GM18519 (cell line): ENCODE measurements around the gene RALGDS.
A peak's percentile ranks its signal among the peaks of the same experiment; 100 is the strongest.
"Not testable (repeated sequence)": the region's sequence is repeated elsewhere in the genome, so short reads cannot be mapped to it uniquely, and the experiment has no call there.

ENCODE experiments used
- ATAC-seq: cut with Tn5 transposase; IDR thresholded peaks from one replicate; pipeline ENCODE4 v1.9.1; 2021; ENCODE audit warnings: mild to moderate bottlenecking, moderate library complexity; ENCODE audit not compliant: unreplicated experiment, low FRiP score

Gene RALGDS

GRCh38 chr9:133121198-133121914 lies at the start of gene RALGDS:
Gene RALGDS (minus strand): TSS chr9:133121240. CDS start chr9:133121154, 86 bp downstream.
- peak; percentile 35 for ATAC-seq

- no peak for ATAC-seq
These were observed 49.7 kb upstream of the RALGDS start for GRCh38 chr9:133170716-133171115.

DNA sequence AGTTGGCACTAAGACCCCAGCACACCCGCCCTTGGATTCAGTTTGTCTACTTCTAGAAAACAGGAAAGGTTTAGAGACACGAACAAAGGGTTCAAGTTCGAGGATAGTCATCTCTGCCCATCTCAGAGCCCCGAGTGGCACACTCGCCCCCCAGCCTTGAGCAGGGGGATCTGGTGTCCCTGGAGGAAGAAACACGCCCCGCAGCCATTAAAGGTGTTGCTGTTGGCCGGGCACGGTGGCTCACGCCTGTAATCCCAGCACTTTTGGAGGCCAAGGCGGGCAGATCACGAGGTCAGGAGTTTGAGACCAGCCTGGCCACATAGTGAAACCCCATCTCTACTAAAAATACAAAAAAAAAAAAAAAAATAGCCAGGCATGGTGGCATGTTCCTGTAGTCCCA lies 48.6 kb upstream of the RALGDS start:
- ATAC-seq: not testable (repeated sequence)

DNA sequence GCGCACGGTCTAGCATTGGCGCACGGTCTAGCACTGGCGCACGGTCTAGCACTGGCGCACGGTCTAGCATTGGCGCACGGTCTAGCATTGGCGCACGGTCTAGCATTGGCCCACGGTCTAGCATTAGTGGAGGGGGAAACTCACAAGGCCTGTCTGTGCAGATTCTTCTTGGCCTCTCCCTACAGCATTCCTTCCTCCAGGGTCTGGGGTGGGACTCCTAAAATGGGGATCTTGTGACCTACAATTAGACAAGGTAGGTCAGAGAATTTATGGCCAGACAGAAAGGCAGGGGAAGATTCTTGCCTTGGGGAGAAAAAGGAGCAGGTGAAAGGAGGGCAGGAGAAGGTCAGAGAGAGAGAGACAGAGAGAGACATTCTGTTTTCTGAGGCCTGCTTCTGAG lies 48.1 kb upstream of the RALGDS start:
- ATAC-seq: no peak

GRCh38 chr9:133168432-133168831 lies 47.4 kb upstream of the RALGDS start:
- no peak for ATAC-seq

- no peak for ATAC-seq
These were observed 46.7 kb upstream of the RALGDS start for GRCh38 chr9:133167769-133168168.

DNA sequence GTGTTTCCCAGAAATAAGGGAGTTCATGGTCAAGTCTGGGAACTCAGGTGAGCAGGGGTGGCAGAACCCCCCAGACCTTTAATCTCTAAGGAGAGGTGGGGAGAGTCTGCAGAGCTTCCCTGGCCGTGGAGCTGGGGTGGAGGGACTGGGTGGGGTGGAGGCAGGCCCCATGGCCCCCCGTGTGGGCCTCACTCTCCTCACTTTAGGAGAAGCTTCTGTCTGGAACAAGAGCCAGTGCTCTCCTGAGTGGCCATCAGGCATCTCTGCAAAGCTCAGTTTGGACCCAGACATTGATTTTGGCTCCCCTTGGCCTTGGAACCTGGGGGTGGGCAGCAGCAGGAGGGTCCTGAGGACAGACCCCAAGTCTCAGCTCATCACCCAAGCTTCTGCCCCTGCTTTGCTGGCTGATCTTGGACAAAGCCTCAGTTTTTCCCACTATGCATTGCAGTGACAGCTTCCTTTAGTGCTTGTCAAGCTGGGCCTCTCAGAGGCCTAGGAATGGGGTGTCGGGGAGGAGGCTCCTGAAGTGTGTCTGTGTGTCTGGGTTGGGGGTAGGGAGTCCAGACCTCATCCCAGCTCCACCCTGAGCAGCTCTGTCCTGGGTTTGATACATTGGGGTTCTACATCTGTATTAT lies 46.2 kb upstream of the RALGDS start:
- ATAC-seq: no peak

- ATAC-seq: no peak
These were observed 45.4 kb upstream of the RALGDS start for GRCh38 chr9:133166392-133166791.

DNA sequence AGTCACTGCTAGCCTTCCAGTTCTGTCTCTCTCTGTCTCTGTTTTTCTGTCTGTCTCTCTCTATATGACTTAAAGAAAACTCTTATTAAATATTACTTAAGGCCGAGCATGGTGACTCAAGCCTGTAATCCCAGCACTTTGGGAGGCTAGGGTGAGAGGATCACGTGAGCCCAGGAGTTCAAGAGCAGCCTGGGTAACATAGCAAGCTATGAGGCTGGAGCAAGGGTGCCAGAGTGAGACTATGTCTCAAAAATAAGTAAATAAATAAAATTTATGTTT lies 44.4 kb upstream of the RALGDS start:
- ATAC-seq: no peak

- no peak for ATAC-seq
These were observed 43.2 kb upstream of the RALGDS start for GRCh38 chr9:133164191-133164590.

DNA sequence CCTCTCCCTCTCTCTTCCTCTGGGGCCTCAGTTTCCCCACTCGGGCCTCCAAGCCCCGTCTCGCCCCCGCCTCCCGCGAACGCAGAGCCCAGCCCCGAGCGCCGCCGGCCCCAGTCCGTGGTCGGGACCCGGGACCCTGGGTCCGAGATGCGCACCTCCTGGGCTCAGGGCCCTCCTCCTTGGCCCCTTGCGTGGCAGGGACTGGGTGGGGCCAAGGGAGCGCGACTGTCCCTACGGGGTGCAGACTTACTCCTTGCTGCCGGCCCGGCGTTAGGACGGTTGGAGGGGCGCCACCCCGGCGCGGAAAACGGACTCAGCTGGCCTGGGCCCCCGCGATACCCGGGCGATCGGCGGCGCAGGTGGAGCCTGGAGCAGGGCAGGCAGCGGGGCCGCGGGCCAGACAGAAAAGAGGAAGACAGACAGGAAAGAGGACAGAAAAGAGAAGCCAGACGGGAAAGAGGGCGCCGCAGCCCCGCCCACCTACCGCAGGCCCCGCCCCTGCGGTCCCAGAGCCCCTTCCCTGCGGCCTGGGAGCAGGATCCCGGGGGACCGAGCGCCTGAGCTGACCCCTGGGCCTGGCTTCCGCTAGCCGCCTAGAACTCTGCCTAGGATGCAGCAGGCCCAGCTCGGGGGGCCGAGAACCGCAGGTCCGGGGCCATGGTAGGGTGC lies 42.6 kb upstream of the RALGDS start, which contains the start of gene GBGT1:
Gene GBGT1, minus strand, starts transcription at position 411 of the 669 bp plus-strand sequence. CDS start 1,502 bp downstream, outside the sequence.
- no peak for ATAC-seq

GRCh38 chr9:133162861-133163503 lies 41.9 kb upstream of the RALGDS start:
- ATAC-seq: no peak

DNA sequence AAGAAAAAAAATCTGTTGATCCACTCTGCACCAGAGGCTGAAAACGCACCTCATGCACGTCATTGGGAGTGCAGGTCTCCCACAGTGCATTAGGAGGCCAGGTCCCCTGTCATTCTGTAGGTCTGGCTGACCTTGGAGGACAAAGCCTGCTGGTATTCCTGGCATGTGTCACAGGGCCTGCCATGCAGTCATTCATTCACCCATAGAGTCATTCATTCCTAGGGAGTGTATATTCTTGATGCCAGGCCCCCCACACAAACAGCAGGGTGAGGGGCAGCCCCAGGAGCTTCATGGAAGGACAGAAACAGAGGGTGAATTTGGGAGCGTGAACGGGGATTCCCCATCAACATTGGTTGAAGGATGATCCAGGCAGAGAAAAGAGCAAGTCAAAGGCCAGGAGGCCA lies 40.5 kb upstream of the RALGDS start:
- no peak for ATAC-seq

- no peak for ATAC-seq
These were observed 39.9 kb upstream of the RALGDS start for GRCh38 chr9:133160742-133161546.

DNA sequence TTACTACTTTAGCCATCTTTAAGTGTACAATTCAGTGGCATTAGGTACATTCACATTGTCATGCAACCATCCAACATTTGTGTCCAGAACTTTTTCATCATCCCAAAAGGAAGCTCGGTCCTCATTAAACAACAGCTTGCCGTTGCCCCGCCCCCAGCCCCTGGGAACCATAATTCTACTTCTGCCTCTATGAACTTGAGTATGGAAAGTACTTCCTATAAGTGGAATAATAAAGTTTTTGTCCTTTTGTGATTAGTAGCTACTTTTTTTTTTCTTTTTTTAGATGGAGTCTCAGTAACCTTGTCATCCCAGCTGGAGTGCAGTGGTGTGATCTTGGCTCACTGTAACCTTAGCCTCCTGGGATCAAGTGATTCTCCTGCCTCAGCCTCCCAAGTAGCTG lies 37.7 kb upstream of the RALGDS start:
- ATAC-seq: no peak

- no peak for ATAC-seq
These were observed 34.1 kb upstream of the RALGDS start for GRCh38 chr9:133155156-133155555.

DNA sequence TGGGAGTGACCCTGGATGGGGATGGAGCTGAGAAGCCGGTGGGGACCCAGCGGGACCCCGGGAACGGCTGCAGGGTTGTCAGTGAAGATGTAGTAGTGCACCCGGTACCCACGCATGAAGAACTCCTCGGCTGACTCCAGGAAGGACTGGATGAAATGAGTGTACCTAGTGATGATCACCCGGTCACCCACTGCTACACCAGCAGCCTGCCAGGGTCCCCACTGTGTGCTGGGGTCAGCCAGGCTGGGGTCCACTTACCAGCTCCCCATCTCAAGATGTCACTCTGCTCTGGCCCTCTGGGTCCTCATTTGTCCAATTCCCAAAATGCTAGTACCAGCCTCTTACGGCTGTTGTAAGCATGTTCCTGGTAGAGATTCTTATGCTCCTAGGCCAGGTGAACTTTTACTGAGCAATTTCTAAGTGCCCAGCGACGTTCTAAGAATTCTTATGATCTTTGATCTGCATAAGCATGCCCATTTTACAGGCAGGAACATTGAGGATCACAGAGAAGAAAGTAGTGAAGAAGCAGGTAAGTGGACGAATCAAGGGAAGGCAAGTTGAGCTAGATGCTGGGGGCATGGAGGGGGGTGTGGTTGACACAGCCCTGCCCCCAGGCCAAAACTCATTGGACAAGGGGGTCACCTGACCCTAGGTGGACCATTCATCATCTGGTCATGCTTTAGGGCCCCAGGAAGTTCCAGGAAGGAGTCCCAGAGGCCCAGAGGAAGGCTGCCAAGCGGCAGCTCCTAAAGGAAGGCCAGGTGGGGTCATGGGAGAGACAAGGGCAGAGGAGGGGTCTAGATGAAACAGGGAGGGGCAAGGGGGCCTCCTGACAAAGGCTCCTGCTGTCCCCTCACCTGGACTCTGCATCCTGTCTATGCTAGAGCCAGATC lies 33.3 kb upstream of the RALGDS start:
- no peak for ATAC-seq

DNA sequence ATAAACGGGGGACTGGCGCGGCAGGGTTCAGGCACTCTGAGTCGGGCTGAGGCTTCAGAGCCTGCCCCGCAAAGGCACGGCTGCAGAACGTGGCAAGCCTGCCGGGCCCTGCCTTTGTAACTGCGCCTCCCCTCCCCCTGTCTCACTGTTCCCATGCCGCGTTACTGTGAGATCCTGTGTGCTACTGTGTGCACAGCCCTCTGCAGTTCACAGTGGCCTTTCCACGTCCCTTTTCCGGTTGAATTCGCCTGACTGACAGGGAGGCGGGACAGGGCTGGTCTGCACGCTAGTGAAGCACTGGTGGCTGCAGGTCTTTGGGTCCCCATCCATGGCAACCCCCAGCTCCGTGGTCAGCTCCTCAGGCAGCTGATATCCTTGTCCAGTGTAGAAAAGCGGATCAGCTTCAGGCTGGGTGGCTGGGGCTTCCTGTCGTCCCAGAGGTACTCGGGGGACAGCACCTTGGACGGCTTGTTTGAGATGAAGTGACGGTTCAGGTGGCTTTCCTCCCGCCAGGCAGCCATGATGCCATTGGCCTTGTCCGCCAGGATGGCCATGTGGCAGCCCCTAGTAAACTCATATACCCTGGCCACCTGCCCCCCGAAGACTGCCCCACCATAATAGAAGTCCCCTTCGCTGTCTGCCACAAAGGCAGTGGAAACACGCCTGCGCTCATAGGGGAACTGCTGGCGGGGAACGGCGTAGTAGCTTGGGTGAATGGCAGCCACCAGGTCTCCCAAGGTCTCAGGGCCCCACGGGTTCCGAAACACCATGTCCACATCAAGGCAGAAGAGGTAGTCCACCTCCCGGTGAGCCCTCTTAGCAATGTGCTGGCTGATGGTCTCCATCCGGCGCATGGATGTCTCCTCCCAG lies 32.4 kb upstream of the RALGDS start:
- no peak for ATAC-seq
